AG04450 (cell line): Measurements from ENCODE around the gene SLC19A1. TPM values are rescaled to one million over a fixed set of nuclear protein-coding genes. Genes with fewer than 3 reads are reported as not detected.

Experiments
- CTCF ChIA-PET: fragments of 300-600, 350-600 bp; formaldehyde crosslinking; extraction: SDS; loops from one replicate; lab custom pipeline; 2022; ENCODE audit warnings: antibody characterized with exemption, inconsistent platforms; lab: Charles Lee
- POLR2A ChIA-PET: fragments of 350-600 bp; formaldehyde crosslinking; extraction: SDS; loops from one replicate; lab custom pipeline; 2021; ENCODE audit warnings: antibody characterized with exemption, inconsistent platforms; lab: Yijun Ruan, JAX
- DNase-seq: peaks from one replicate; pipeline ENCODE4 v3.0.0-alpha.2; 2011; ENCODE audit warnings: low read depth, low spot score
- H3K27ac ChIP-seq: one replicate; pipeline ENCODE4 v1.5.1; 2012; ENCODE audit warnings: low read depth, low read length, control low read depth
- H3K27me3 ChIP-seq: one replicate; pipeline ENCODE4 v1.6.0; 2012; ENCODE audit warnings: low read length; ENCODE audit not compliant: control insufficient read depth, insufficient read depth
- H3K4me3 ChIP-seq: 2 replicates; pipeline ENCODE4 v1.5.1; 2011; ENCODE audit warnings: mild to moderate bottlenecking, low read depth, low read length, control low read depth
- H3K9me3 ChIP-seq: 2 replicates; pipeline ENCODE4 v1.5.1; 2012; ENCODE audit warnings: low read length; ENCODE audit not compliant: control insufficient read depth, insufficient read depth
- CTCF ChIP-seq: IDR thresholded peaks from 2 replicates; pipeline ENCODE4 v1.5.1; 2011; ENCODE audit warnings: low read depth, low read length, control low read depth, inconsistent platforms
- polyA plus RNA-seq: library from polyadenylated mRNA; depleted of rRNA; stranded (reverse); fragments of >200 nt; gene quantifications from 2 replicates; pipeline ENCODE4 v1.2.3, GENCODE V29; 2011

The SLC19A1 gene
- polyA plus RNA-seq, 1 experiment = 4.4 TPM

DNA sequence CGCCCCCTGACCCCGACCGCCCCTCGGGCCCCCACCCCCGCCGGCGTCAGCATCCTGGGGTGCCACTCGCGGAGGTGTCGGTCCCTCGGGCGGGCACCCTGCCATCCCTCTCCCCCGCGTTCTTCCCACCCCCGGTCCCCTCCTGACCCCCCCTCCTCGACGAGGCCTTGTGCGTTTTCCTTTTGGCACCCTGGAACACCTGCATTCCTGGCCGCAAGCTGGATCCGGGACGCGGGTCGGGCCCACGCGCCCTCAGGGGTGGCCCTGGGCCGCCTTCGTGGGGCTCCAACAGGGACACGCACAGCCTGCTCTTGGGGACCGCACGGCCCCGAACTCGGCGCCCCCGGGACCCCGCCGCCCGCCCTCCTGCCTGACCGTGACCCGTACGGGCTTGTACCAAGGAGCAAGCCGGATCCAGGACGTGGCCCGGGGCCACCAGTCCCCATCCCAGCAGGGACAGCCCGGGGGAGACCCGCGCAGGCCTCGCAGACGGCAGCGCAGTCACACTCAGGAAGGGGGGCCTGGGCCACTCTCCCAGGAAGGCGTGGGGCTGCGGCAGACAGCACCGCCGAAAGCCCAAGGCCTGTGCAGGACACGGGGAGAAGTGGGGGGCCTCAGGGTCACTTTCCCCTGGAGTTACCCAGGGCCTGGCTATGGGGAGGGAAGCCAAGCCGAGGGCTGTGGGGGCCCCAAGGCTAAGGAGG is 579 bp upstream of the SLC19A1 start:
- H3K27ac ChIP-seq = no peak overlapping the region
- no peaks in the 10 kb centered on the region; the same call in 1 of the 2 replicates for H3K9me3 ChIP-seq
- peaks cover 12% of the 10 kb centered on the region for H3K27me3 ChIP-seq
- ChIA-PET CTCF (no interaction called here), POLR2A (interaction anchor here (0.6 kb wide), 1 partner anchor 8 kb away, joined by 4 read pairs; no protein-coding TSS in a partner anchor)
- H3K4me3 ChIP-seq = peak overlapping the region; percentile 63
- DNase-seq = no peak
- no peak for TF ChIP-seq CTCF

GRCh38 chr21:45541221-45542039 is 810 bp downstream of the SLC19A1 start:
- peak overlapping the region; percentile 63 for H3K4me3 ChIP-seq
- ChIA-PET POLR2A (interaction anchor here (0.8 kb wide), 1 partner anchor 64 kb away, joined by 3 read pairs; no protein-coding TSS in a partner anchor), CTCF (no interaction called here)
- no peak for DNase-seq
- no peak overlapping the region for H3K27ac ChIP-seq
- H3K9me3 ChIP-seq = no peaks in the 10 kb centered on the region; the same call in 1 of the 2 replicates
- H3K27me3 ChIP-seq = peaks cover 2% of the 10 kb centered on the region
- TF ChIP-seq CTCF = no peak

GRCh38 chr21:45540601-45540970 is 1.7 kb downstream of the SLC19A1 start:
- Histone ChIP-seq H3K4me3 (no peak overlapping the region), H3K27ac (no peak overlapping the region), H3K27me3 (peaks cover 2% of the 10 kb centered on the region), H3K9me3 (no peaks in the 10 kb centered on the region; the same call in 1 of the 2 replicates)
- no peak for TF ChIP-seq CTCF
- ChIA-PET CTCF (interaction anchor here (1.0 kb wide), 1 partner anchor 15 kb away, joined by 3 read pairs; no protein-coding TSS in a partner anchor), POLR2A (no interaction called here)
- DNase-seq = no peak

- ChIA-PET POLR2A (no interaction called here), CTCF (interaction anchor here (1.0 kb wide), 1 partner anchor 16 kb away, joined by 3 read pairs; no protein-coding TSS in a partner anchor)
- Histone ChIP-seq H3K9me3 (no peaks in the 10 kb centered on the region; the same call in 1 of the 2 replicates), H3K27ac (no peak overlapping the region), H3K27me3 (peaks cover 2% of the 10 kb centered on the region), H3K4me3 (no peak overlapping the region)
- TF ChIP-seq CTCF = no peak
- no peak for DNase-seq
Measured at GRCh38 chr21:45539796-45540600, 2.2 kb downstream of the SLC19A1 start.
